EH (cell line): ENCODE results near the gene ITCH.
A peak's percentile ranks its signal among the peaks of the same experiment; 100 is the strongest.
"Not testable (repeated sequence)": the region's sequence is repeated elsewhere in the genome, so short reads cannot be mapped to it uniquely, and the experiment has no call there.

Source experiments
- DNase-seq: peaks from one replicate; pipeline ENCODE4 v3.0.0-alpha.2; 2015; ENCODE audit warnings: low read depth

Gene ITCH

DNA sequence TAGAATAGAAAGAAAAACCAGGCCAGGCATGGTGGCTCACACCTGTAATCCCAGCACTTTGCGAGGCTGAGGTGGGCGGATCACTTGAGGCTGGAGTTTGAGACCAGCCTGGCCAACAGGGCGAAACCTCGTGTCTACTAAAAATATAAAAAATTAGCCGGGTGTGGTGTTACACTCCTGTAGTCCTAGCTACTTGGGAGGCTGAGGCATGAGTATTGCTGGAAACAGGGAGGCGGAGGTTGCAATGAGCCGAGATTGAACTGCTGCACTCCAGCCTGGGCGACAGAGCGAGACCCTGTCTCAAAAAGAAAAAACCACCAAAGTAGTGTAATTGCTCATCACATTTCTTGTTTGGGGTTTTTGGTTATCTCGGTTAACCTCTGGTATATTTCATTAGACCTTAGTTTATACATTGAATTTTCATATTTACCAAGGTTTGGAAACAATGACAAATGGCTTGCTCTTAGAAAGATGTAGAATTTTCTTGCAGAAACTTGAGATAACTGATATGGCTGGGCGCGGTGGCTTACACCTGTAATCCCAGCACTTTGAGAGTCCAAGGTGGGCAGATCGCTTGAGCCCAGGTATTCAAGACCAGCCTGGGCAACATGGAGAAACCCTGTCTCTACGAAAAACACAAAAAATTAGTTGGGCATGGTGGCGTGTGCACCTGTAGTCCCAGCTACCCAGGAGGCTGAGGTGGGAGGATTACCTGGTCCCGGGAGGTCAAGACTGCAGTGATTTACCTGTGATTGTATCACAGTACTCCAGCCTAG is 14.2 kb downstream of the ITCH start:
- DNase-seq = no peak

- DNase-seq = no peak
Observed at GRCh38 chr20:34382174-34382573, 19.1 kb downstream of the ITCH start.

DNA sequence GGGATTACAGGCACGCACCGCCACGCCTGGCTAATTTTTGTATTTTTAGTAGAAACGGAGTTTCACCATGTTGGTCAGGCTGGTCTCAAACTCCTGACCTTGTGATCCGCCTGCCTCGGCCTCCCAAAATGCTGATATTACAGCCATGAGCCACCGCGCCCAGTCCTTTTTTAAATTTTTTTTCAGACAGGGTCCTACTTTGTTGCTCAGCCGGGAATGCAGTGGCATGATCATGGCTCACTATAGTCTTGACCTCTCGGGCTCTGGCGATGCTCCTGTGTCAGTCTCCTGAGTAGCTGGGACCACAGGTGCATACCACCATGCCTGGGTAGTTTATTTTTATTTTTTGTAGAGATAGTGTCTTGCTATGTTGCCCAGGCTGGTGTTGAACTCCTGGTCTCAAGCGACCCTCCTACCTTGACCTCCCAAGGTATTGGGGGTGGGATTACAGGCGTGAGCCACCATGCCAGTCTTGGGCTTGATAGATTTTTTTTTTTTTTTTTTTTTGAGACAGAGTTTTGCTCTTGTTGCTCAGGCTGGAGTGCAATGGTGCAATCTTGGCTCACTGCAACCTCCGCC is 19.9 kb downstream of the ITCH start:
- DNase-seq = not testable (repeated sequence)

DNA sequence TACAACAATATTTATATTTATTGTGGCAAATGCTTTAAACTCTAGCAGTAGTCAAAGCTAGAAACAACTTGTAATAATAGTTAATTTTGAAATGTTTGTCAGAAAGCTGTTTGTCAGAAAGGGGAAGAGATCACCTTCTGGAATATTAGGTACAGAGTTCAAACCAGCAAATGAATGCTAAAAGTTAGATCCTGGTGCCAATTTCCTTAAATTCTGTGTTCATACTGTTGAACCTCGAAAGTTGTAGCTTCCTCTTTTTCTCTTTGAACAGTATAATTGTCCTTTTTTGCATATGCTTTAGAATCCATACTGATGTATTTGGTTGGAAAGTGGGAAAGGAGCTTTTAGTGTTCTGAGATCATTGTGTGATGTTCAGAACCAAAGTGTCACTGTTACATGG is 22.4 kb downstream of the ITCH start:
- no peak for DNase-seq

DNA sequence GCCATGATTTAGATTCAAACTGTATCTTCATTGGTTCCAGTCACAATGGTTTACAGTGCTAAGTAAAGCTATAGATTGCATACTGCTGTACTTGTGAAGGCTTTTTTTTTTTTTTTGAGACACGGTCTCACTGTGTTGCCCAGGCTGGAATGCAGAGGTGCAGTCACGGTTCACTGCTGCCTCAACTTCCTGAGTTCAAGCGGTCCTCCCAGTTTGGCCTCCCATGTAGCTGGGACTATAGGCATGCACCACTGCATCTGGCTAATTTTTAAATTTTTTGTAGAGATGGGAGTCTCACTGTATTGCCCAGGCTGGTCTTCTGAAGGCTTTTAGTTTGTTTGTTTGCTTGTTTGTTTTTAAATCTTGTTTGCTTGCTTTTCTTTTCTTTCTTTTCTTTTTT is 24.9 kb downstream of the ITCH start:
- no peak for DNase-seq

DNA sequence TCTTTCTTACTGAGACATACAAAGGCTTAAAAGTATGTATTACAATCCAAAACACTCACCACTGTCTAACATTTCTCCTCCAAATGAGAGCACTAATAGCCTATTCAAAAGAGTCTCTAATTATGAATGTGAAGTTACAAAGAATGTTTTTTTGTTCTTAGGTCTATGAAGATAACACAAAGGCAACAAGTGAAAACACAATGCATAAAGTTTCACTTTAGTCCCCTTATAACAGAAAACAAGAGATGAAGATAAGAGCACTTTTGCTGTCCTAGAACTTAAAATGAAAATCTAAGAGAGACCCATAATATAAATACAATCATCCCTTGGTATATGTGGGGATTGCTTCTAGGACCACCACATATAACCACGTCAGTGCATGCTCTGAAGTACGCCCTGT is 25.6 kb downstream of the ITCH start:
- DNase-seq = no peak

- peak; percentile 61 for DNase-seq
Observed at GRCh38 chr20:34389206-34389953, 26.3 kb downstream of the ITCH start.

- peak; percentile 41 for DNase-seq
Observed at GRCh38 chr20:34389954-34390555, 27.0 kb downstream of the ITCH start.

DNA sequence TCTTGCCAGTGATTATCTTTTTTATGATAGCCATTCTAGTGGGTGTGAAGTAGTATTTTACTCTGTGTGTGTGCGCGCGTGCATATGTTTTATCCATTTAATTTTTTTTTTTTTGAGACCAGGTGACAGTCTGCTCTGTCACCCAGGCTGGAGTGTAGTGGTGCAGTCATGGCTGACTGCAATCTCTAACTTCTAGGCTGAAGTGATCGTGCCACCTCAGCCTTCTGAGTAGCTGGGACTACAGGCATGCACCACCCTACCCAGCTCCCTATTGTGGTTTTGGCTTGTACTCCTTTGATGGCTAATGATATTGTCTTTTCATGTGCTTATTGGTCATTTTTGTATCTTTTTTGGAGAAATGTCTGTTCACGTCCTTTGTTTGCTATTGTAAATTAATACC is 33.3 kb downstream of the ITCH start:
- no peak for DNase-seq

- no peak for DNase-seq
Observed at GRCh38 chr20:34397096-34397495, 34.0 kb downstream of the ITCH start.

- peak; percentile 90 for DNase-seq
Observed at GRCh38 chr20:34400776-34401175, 37.7 kb downstream of the ITCH start.

DNA sequence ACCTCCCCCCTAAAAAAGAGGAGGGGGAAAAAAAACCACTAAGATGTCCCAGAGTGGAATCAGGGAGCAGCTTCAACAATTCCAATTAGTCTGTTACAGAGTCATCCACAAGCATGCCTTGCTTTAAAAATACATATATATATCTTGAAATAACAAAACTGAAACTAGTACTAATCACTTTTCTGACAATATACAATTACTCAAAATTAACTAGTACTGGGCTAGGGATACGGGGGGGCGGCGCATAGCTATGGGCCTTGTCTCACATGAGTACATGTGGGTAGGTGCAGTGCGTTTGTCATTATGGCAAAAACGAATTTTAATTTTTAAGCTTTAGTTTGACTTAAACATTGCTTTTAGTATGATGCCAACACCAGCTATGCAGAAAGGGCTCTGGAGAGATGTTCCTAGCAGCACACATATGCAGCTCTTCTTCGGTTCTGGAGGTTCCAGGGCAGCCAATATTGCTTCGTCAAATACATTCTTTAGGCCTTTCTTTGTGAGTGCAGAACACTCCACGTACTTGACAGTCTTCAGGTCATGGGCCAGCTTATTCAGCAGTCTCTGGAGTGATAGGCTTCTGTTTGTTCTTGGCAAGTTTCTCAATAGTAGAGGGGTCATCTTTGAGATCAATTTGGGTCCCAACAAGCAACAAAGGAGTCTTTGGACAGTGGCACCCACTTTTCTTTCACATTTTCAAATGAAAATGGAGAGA is 38.8 kb downstream of the ITCH start:
- no peak for DNase-seq

DNA sequence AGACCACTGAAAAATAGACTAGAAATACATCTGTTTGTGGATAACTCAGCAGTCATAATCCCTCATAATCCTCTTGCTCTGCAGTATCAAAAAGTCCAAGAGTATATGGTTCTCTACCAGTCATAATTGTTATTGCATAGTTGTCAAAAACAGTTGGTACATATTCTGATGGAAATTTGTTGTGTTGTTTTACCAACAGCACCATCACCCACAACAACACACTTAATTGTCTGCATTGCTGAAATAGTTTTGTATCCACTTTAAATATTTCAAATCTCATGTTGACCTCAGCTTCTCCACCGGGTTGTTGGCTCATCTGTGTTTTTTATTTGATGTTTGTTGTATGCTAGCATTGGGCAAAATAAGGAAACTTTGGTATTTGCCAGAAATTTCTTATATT is 39.4 kb downstream of the ITCH start:
- peak; percentile 31 for DNase-seq

- no peak for DNase-seq
Observed at GRCh38 chr20:34403063-34403827, 40.2 kb downstream of the ITCH start.

DNA sequence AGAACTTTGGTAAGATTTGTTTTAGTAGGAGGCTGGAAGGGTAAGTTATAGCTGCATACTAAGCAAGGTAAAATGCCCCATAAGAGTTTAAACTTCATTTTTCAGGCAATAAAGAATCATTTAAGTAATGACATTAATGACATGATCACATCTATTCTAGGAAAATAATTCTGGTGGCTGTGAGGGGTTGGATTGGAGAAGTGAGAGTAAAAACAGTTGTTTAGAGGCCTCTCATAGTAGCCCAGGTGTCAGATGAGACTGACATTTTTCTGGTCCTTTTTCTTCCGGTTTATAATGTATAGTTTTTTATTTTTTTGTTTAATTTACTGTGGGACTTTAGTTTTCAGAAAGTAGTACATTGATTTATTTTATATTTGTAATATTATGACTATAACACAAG is 40.8 kb downstream of the ITCH start:
- DNase-seq = no peak

DNA sequence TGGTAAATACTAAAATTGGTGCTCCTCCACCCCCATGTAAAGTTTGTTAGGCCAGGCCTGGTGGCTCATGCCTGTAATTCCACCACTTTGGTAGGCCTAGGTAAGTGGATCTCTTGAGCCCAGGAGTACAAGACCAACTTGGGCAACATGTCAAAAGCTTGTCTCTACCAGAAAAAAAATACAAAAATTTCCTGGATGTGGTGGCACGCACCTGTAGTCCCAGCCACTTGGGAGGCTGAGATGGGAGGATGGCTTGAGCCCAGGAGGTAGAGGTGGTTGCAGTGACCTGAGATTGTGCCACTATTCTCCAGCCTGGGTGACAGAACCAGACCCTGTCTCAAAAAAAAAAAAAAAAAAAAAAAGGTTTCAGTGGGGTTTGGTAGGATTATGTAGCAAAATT is 41.7 kb downstream of the ITCH start:
- no peak for DNase-seq

DNA sequence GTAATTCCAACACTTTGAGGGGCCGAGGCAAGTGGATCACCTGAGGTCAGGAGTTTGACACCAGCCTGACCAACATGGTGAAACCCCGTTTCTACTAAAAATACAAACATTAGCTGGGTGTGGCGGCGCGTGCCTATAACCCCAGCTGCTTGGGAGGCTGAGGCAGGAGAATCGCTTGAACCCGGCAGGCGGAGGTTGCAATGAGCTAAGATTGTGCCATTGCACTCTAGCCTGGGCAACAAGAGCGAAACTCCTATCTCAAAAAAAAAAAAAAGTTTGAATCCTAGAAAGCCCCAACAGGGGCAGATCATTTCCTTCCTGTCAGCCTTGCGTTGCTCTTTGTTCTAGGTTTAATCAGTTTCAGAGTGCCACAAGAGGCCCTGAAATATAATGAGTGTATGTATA is 42.2 kb downstream of the ITCH start:
- not testable (repeated sequence) for DNase-seq

DNA sequence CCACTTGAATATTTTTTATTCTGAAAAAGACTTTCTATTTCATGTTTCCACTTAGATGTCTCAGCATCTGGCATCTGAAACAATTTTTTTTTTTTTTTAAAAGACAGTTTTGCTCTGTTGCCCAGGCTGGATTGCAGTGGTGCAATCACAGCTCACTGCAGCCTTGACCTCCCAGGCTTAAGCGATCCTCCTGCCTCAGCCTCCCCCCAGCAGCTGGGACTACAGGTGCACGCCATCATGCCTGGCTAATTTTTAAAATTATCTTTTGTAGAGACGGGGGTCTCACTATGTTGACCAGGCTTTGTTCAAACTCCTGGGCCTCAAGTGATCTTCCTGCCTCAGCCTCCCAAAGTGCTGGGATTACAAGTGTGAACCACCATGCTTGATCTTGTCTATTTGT is 42.9 kb downstream of the ITCH start:
- not testable (repeated sequence) for DNase-seq

GRCh38 chr20:34407962-34408474 is 44.9 kb downstream of the ITCH start:
- no peak for DNase-seq

GRCh38 chr20:34410336-34410735 is 47.3 kb downstream of the ITCH start:
- peak; percentile 64 for DNase-seq

DNA sequence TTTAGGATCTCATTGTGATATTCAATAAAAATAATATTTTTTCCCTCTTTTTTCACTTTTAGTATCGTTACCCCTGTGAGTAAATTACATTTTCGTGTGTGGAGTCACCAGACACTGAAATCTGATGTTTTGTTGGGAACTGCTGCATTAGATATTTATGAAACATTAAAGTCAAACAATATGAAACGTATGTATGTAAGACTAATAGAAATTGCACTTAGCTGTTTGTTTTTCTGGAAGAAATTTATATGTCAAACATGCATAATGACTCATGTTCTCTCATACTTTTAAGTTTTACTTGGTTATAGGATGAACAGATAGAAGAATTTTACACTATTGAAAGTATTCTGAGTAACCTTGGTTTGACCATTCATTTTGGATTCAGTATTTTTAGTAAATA is 49.4 kb downstream of the ITCH start:
- DNase-seq = no peak
